ENCODE data around the gene GLB1L2.

GLB1L2 gene

DNA sequence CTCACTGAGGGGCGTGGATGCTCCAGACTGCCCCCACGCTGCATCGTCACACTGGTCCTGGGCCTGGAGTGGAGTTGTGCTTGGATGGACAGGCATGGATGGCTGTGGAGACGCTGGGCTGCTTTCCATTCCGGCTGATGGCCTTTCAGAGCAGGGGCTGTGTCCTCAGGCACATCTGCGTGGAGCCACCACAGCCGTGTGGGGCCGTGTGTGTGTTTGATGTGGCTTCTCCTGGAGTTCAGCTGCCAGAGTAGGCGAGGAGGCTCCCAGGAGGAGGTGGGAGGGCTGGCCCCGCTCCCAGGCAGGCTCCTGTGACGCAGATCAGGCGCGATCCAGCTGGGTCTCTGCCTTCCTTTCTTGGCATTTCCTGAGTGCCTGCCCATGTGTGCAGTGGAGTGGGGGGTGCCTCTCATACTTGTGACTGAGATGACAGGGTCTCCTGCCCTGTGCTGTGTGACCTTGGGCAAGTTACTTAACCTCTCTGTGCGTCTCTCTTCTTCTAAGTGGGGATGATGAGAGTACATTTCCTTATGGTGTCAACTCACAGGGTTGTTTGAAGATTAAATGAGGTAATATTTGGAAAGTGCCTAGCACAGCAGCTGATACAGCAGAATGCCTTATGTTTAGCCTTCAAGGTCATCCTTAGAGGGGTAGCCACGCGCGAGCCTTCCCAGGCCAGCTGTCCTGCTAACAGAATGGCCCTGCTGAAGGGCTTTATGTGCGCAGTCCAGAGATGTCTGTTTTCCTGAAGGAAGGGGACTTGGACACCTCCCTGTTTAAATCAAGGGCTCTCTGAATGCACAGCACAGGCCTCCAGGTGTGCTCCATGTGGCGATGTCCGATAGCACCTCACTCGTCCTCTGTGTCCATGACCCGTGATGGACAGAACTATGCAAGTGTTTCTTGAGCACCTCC is 33.5 kb downstream of the GLB1L2 start:
- H3K9me3 ChIP-seq (ENCODE audit: control insufficient read depth, insufficient read depth, low read length): no peaks in the 10 kb centered on the region
- H3K4me3 ChIP-seq (ENCODE audit: low read length): no peak overlapping the region
- DNase-seq (ENCODE audit: low read depth, low spot score): no peak
- no peaks in the 10 kb centered on the region for H3K27me3 ChIP-seq (ENCODE audit: control insufficient read depth, insufficient read depth, low read length)
- H3K36me3 ChIP-seq (ENCODE audit: control insufficient read depth, insufficient read depth, low read length): no peaks in the 10 kb centered on the region
- H3K4me1 ChIP-seq (ENCODE audit: control insufficient read depth, insufficient read depth, low read length): no peaks in the 10 kb centered on the region; the same call in 1 of the 2 replicates
- WGBS (ENCODE audit: insufficient coverage, insufficient read length): no CpG with 5 or more reads among the region's 22 CpGs
- no peak overlapping the region for H3K27ac ChIP-seq (ENCODE audit: low read length)

DNA sequence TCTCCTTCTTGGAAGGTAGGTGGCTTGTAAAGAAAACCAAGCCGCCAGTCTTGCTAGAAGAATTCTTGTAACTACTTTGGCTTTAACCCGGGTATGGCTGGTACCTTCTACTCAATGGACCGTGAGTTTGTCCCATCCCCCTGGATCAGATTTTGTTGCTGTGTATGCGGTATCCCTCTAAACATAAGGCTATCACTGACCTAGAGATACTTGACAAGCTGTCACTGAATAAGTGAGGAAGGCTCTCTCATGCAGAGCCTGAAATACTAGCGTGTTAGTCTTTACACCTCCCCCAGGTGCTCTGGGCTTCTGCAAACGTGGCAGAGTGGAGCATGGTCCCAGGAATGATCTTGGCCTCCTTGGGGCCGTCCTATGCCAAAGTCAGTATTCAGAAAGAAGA is 34.5 kb downstream of the GLB1L2 start:
- Histone ChIP-seq H3K4me1 (ENCODE audit: control insufficient read depth, insufficient read depth, low read length) (no peaks in the 10 kb centered on the region; the same call in 1 of the 2 replicates), H3K9me3 (ENCODE audit: control insufficient read depth, insufficient read depth, low read length) (no peaks in the 10 kb centered on the region), H3K27ac (ENCODE audit: low read length) (no peak overlapping the region), H3K4me3 (ENCODE audit: low read length) (no peak overlapping the region), H3K36me3 (ENCODE audit: control insufficient read depth, insufficient read depth, low read length) (no peaks in the 10 kb centered on the region; the same call in 1 of the 2 replicates), H3K27me3 (ENCODE audit: control insufficient read depth, insufficient read depth, low read length) (no peaks in the 10 kb centered on the region)
- no peak for DNase-seq (ENCODE audit: low read depth, low spot score)
- WGBS (ENCODE audit: insufficient coverage, insufficient read length): no CpG with 5 or more reads among the region's 7 CpGs

DNA sequence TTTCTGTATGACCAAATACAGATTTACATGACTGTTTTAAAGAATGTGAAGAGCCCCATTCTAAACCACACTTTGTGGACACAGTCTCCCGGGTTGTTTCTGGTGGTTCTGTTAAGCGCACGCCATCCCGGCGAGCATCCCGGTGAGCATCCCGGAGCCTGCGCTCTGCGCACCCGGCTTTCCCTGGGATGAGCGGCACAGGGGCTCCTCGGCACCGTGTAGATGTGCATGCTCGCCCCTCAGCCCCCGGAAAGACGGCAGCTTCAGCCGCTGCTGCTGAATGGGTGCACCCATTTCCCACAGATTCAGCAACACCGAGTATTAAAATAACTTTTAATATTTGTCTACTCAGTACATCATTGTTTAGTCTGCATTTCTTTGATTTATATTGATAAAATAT is 36.0 kb downstream of the GLB1L2 start:
- H3K27me3 ChIP-seq (ENCODE audit: control insufficient read depth, insufficient read depth, low read length): no peaks in the 10 kb centered on the region
- no CpG with 5 or more reads among the region's 18 CpGs for WGBS (ENCODE audit: insufficient coverage, insufficient read length)
- H3K36me3 ChIP-seq (ENCODE audit: control insufficient read depth, insufficient read depth, low read length): no peaks in the 10 kb centered on the region; the same call in 1 of the 2 replicates
- H3K27ac ChIP-seq (ENCODE audit: low read length): no peak overlapping the region
- H3K9me3 ChIP-seq (ENCODE audit: control insufficient read depth, insufficient read depth, low read length): no peaks in the 10 kb centered on the region
- no peak overlapping the region for H3K4me3 ChIP-seq (ENCODE audit: low read length)
- no peaks in the 10 kb centered on the region; the same call in 1 of the 2 replicates for H3K4me1 ChIP-seq (ENCODE audit: control insufficient read depth, insufficient read depth, low read length)
- DNase-seq (ENCODE audit: low read depth, low spot score): no peak

- H3K27me3 ChIP-seq (ENCODE audit: control insufficient read depth, insufficient read depth, low read length): no peaks in the 10 kb centered on the region
- no peaks in the 10 kb centered on the region for H3K9me3 ChIP-seq (ENCODE audit: control insufficient read depth, insufficient read depth, low read length)
- WGBS (ENCODE audit: insufficient coverage, insufficient read length): no CpG with 5 or more reads among the region's 30 CpGs
- H3K36me3 ChIP-seq (ENCODE audit: control insufficient read depth, insufficient read depth, low read length): no peaks in the 10 kb centered on the region; the same call in 1 of the 2 replicates
- H3K4me3 ChIP-seq (ENCODE audit: low read length): no peak overlapping the region
- no peak for DNase-seq (ENCODE audit: low read depth, low spot score)
- H3K27ac ChIP-seq (ENCODE audit: low read length): no peak overlapping the region
- H3K4me1 ChIP-seq (ENCODE audit: control insufficient read depth, insufficient read depth, low read length): no peaks in the 10 kb centered on the region
Observed at GRCh38 chr11:134369656-134370525, 38.1 kb downstream of the GLB1L2 start.

- H3K4me1 ChIP-seq (ENCODE audit: control insufficient read depth, insufficient read depth, low read length): no peaks in the 10 kb centered on the region
- no peak for DNase-seq (ENCODE audit: low read depth, low spot score)
- no CpG with 5 or more reads among the region's 19 CpGs for WGBS (ENCODE audit: insufficient coverage, insufficient read length)
- no peaks in the 10 kb centered on the region for H3K27me3 ChIP-seq (ENCODE audit: control insufficient read depth, insufficient read depth, low read length)
- no peak overlapping the region for H3K4me3 ChIP-seq (ENCODE audit: low read length)
- H3K9me3 ChIP-seq (ENCODE audit: control insufficient read depth, insufficient read depth, low read length): no peaks in the 10 kb centered on the region
- H3K27ac ChIP-seq (ENCODE audit: low read length): no peak overlapping the region
- no peaks in the 10 kb centered on the region; the same call in 1 of the 2 replicates for H3K36me3 ChIP-seq (ENCODE audit: control insufficient read depth, insufficient read depth, low read length)
Observed at GRCh38 chr11:134370526-134371435, 39.0 kb downstream of the GLB1L2 start.

DNA sequence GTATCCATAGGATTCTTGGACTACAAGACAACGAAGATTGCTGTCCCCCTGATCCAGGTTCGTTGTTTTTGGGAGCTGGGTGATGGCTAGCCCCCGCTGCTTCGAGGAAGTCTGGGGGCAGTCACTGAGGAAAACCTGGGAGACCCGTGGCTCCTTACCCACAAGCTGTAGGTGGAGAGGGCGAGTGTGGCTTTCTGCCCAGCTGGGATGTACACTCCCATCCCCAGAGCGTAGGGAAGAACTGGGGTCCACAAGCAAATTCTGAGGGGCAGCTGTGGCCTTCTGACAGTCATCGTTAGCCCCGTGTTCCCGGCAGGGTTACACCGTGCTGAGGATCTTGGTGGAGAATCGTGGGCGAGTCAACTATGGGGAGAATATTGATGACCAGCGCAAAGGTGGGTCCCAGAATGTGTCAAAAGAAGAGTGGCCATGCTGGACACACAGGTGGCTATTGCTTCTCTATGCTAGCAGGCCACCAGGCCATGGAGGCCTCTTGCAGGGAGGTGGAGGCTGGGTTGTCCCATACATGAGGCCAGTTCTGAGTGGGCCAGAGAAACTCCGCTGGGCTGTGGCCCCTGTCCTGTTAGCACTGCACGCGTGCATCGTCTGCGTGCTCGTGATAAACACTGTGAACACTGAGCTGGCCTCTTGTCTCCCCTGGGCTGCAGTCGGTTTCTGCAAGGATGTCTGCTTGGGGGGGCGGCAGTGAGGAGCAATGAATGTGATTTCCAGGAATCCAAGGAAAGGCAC is 39.8 kb downstream of the GLB1L2 start:
- H3K27ac ChIP-seq (ENCODE audit: low read length): no peak overlapping the region
- no peaks in the 10 kb centered on the region for H3K9me3 ChIP-seq (ENCODE audit: control insufficient read depth, insufficient read depth, low read length)
- H3K27me3 ChIP-seq (ENCODE audit: control insufficient read depth, insufficient read depth, low read length): no peaks in the 10 kb centered on the region
- H3K36me3 ChIP-seq (ENCODE audit: control insufficient read depth, insufficient read depth, low read length): no peaks in the 10 kb centered on the region; the same call in 1 of the 2 replicates
- WGBS (ENCODE audit: insufficient coverage, insufficient read length): no CpG with 5 or more reads among the region's 22 CpGs
- DNase-seq (ENCODE audit: low read depth, low spot score): no peak
- H3K4me3 ChIP-seq (ENCODE audit: low read length): no peak overlapping the region
- H3K4me1 ChIP-seq (ENCODE audit: control insufficient read depth, insufficient read depth, low read length): 0 out of 2 replicates have a peak, but pooled peaks cover 2% of the 10 kb centered on the region

DNA sequence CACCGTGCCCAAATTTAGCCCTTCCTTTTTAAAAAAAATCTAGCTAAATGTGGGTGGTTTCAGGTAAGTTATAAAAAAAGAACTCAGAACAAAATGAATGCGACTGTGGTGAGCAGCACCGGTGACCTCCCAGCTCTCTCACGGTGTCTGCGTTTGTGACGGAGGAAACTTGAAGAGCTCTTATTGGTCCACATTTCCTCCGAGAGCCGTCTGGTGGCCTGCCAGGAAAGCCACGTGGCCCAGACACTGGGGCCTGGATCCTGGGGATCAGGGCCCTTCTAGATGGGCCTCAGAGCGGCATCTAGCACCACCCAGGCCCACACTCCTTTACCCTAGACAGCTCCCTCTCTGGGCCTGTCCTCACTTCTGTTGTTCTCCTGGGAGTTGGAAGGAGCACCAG is 40.7 kb downstream of the GLB1L2 start:
- no peak for DNase-seq (ENCODE audit: low read depth, low spot score)
- no peak overlapping the region for H3K4me3 ChIP-seq (ENCODE audit: low read length)
- no peaks in the 10 kb centered on the region; the same call in 1 of the 2 replicates for H3K36me3 ChIP-seq (ENCODE audit: control insufficient read depth, insufficient read depth, low read length)
- no peaks in the 10 kb centered on the region for H3K9me3 ChIP-seq (ENCODE audit: control insufficient read depth, insufficient read depth, low read length)
- peaks cover 5% of the 10 kb centered on the region for H3K4me1 ChIP-seq (ENCODE audit: control insufficient read depth, insufficient read depth, low read length)
- H3K27ac ChIP-seq (ENCODE audit: low read length): no peak overlapping the region
- no CpG with 5 or more reads among the region's 10 CpGs for WGBS (ENCODE audit: insufficient coverage, insufficient read length)
- H3K27me3 ChIP-seq (ENCODE audit: control insufficient read depth, insufficient read depth, low read length): no peaks in the 10 kb centered on the region

DNA sequence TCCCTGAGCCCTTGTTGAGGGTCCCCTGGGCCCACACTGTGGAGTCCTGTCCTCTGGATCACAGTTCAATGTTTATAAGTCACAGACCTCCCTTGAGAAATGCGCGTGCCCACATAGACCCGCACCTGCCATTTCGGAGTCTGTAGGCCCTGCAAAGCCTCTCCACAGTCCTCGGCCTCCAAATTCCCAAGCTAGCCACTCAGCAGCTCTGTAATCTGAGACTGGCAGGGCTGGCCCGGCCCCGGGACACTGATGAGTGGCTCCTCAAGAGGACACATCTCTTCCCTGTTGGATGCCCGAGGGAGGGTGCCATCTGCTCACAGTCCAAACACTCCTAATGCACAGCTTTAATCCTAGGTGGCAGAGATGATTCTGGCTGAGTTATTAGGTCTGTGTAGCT is 41.2 kb downstream of the GLB1L2 start:
- no peaks in the 10 kb centered on the region for H3K27me3 ChIP-seq (ENCODE audit: control insufficient read depth, insufficient read depth, low read length)
- peaks cover 5% of the 10 kb centered on the region for H3K4me1 ChIP-seq (ENCODE audit: control insufficient read depth, insufficient read depth, low read length)
- no peaks in the 10 kb centered on the region for H3K9me3 ChIP-seq (ENCODE audit: control insufficient read depth, insufficient read depth, low read length)
- no CpG with 5 or more reads among the region's 8 CpGs for WGBS (ENCODE audit: insufficient coverage, insufficient read length)
- H3K4me3 ChIP-seq (ENCODE audit: low read length): no peak overlapping the region
- H3K36me3 ChIP-seq (ENCODE audit: control insufficient read depth, insufficient read depth, low read length): no peaks in the 10 kb centered on the region; the same call in 1 of the 2 replicates
- no peak overlapping the region for H3K27ac ChIP-seq (ENCODE audit: low read length)
- DNase-seq (ENCODE audit: low read depth, low spot score): no peak

DNA sequence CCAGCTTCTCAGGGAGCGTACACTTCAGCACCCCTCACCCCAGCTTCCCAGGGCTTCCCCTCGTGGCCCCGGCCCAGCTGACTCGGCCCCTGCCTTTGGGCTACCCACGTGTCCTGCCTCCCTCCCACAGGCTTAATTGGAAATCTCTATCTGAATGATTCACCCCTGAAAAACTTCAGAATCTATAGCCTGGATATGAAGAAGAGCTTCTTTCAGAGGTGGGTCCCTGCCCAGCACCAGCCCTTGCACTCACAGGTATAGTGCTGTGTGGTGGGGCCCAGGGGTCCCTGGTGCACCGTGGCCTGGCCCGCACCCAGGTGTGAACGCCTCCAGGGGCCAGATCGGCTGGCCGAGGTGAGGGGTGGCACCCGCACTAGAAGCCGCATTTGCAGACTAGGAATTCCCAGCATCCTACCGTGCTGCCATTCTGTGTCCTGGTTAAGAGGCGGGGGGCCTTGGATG is 41.8 kb downstream of the GLB1L2 start:
- Histone ChIP-seq H3K27ac (ENCODE audit: low read length) (no peak overlapping the region), H3K36me3 (ENCODE audit: control insufficient read depth, insufficient read depth, low read length) (no peaks in the 10 kb centered on the region; the same call in 1 of the 2 replicates), H3K4me3 (ENCODE audit: low read length) (no peak overlapping the region), H3K9me3 (ENCODE audit: control insufficient read depth, insufficient read depth, low read length) (no peaks in the 10 kb centered on the region), H3K4me1 (ENCODE audit: control insufficient read depth, insufficient read depth, low read length) (peaks cover 5% of the 10 kb centered on the region), H3K27me3 (ENCODE audit: control insufficient read depth, insufficient read depth, low read length) (no peaks in the 10 kb centered on the region)
- no peak for DNase-seq (ENCODE audit: low read depth, low spot score)
- WGBS (ENCODE audit: insufficient coverage, insufficient read length): no CpG with 5 or more reads among the region's 14 CpGs
